GM13976 (cell line): Measurements from ENCODE around the gene TPP2.

ENCODE experiments used
- DNase-seq: peaks from one replicate; pipeline ENCODE4 v3.0.0; 2012; ENCODE audit warnings: low spot score
- in situ Hi-C: fragments of 300-500 bp; cut with MboI; formaldehyde crosslinking; loops from one replicate; pipeline ENCODE4 v1.12.0; 2022; ENCODE audit warnings: low sequenced_read_pairs, mixed read lengths, inconsistent platforms; ENCODE audit not compliant: unreplicated experiment
- TF ChIP-seq, protein P1 (sequence below): IDR thresholded peaks from 2 replicates; pipeline ENCODE4 v1.5.1; 2012; ENCODE audit warnings: borderline replicate concordance, mild to moderate bottlenecking; ENCODE audit not compliant: insufficient read depth; ENCODE audit errors: extremely low read depth, missing control alignments, control extremely low read depth

TPP2 gene

DNA sequence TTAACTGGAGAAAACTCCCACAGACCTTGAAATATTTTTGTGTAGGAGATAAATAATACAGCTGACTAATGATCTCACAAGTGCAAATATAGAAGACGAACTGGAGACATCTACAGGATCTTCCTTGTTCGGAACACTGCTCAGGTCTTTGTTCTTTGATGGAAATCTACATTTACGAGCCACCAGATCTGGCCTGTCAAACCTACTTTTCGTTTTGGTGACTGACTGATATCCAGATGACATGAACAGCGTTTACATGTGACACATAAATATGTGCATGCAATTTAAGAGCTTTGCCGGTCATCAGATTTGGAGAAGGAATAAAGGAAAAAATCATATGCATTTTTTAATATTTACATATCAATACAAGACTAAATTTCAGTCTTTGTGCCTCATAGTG lies 24.5 kb upstream of the TPP2 start:
- DNase-seq = no peak
- TF ChIP-seq, protein P1, sequence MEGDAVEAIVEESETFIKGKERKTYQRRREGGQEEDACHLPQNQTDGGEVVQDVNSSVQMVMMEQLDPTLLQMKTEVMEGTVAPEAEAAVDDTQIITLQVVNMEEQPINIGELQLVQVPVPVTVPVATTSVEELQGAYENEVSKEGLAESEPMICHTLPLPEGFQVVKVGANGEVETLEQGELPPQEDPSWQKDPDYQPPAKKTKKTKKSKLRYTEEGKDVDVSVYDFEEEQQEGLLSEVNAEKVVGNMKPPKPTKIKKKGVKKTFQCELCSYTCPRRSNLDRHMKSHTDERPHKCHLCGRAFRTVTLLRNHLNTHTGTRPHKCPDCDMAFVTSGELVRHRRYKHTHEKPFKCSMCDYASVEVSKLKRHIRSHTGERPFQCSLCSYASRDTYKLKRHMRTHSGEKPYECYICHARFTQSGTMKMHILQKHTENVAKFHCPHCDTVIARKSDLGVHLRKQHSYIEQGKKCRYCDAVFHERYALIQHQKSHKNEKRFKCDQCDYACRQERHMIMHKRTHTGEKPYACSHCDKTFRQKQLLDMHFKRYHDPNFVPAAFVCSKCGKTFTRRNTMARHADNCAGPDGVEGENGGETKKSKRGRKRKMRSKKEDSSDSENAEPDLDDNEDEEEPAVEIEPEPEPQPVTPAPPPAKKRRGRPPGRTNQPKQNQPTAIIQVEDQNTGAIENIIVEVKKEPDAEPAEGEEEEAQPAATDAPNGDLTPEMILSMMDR = no peak
- in situ Hi-C loops = no loop called here

DNA sequence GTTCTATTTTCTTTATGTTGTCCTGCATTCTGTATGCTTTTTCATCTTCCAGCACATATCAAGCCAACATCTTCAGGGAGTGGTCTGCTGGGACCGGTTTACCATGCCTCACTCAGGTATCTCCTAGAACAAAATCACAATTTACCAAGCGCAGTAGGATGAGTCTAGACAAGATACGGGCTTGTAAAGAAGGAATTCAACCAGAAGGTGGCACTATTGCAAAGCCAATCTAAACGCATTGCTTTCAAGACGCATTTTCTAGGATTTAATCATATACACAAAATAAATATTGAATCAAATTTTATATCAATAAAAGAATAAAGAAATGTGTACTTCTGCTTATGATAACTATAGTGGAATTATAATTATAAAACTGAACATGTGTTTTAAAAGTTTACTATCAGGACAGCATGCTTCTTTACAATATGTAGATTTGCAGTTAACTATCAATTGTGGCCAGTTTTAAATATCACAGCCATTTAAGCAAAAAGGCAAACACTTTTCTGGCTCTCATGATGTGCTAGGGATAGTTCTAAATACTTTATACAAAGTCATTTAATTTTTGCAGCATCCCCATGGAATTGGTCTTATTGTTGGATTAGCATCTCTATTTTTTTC lies 16.1 kb upstream of the TPP2 start:
- in situ Hi-C loops = loop anchor here (25.0 kb wide), 1 partner anchor 557 kb away; no protein-coding TSS in a partner anchor
- TF ChIP-seq, protein P1 = peak; percentile 50
- peak; percentile 47 for DNase-seq

DNA sequence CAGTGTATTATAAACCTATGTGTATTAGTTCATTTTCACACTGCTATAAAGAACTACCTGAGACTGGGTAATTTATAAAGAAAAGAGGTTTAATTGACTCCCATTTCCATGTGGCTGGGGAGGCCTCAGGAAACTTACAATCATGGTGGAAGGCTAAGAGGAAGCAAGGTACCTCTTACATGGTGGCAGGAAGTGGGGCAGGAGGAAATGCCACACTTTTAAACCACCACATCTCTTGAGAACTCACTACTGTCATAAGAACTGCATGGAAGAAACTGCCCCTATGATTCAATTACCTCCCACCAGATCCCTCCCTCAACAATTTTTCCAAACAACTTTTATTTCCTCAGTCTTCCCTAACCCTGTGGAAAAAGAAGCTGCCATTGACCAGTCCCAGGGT lies 14.5 kb upstream of the TPP2 start:
- DNase-seq = no peak
- in situ Hi-C loops = loop anchor here (25.0 kb wide), 1 partner anchor 555 kb away; no protein-coding TSS in a partner anchor
- TF ChIP-seq, protein P1 = no peak

DNA sequence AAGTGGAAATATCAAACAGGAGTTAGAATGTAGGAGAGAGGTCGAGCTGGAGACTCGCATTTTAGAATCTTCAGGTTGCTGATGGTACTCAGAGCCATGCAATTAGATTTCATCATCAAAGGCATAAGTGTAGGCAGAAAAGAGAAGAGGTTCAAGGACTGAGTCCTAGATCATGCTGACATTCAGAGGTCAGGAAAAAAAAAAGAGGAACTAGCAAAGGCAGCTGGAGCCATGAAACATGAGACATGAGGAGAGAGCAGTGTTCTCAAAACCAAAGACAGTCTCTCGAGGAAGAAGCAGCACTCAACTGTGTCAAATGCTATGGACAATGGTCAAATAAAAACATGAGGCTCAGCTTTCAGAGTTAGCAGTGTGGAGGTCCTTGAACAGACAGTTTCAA lies 12.4 kb upstream of the TPP2 start:
- no peak for DNase-seq
- TF ChIP-seq, protein P1 = no peak
- in situ Hi-C loops = loop anchor here (25.0 kb wide), 1 partner anchor 553 kb away; no protein-coding TSS in a partner anchor

DNA sequence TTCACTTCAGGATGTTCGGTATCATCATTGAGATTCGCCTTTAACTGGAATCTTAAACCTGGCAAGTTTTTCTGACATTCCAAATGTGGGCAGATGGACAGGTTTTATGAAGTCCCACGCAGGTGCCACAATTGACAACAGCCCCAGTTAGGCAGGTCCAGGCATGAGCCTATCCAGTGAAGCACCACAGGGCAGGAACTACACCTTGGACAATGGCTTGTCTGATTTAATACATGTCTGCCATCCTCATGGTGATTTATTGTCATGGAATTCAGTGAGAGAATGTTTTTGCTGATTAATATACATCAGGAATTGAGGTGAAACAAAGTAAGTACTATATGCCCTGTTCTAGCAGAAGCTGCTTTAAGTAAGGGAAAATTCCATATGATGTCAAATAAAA lies 10.2 kb upstream of the TPP2 start:
- no peak for DNase-seq
- in situ Hi-C loops = loop anchor here (25.0 kb wide), 1 partner anchor 551 kb away; no protein-coding TSS in a partner anchor
- TF ChIP-seq, protein P1 = no peak

DNA sequence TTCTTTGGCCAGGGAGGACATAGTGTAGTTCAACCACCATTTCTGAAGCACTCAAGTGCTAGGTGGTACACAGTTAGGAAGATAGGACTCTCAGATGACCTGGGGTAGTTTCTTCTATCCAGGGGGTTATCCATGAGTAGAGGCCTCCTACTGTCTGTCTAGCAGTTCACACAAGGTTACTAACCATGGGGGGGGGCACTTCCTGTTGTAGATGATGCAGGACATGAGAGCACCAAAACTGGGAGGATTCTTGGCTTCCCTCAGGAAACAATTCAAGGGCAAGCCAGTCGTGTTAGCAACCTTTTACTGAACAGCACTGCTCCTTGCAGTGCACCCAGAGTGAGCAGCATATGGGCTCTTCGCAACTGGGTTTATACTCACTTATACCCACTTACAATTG lies 8.9 kb upstream of the TPP2 start:
- no peak for DNase-seq
- TF ChIP-seq, protein P1 = no peak
- in situ Hi-C loops = loop anchor here (25.0 kb wide), 1 partner anchor 549 kb away; no protein-coding TSS in a partner anchor
